ENCODE data around the gene RHOT1.

RHOT1 gene

GRCh38 chr17:32191306-32191705 lies 49.0 kb downstream of the RHOT1 start:
- no peak overlapping the region for H3K27ac ChIP-seq
- no peak for TF ChIP-seq CTCF (IDR thresholded peaks at IDR 0.05)
- no peak for TF ChIP-seq ZFX (IDR thresholded peaks at IDR 0.05; ENCODE audit: borderline replicate concordance)

GRCh38 chr17:32192379-32192778 lies 50.1 kb downstream of the RHOT1 start:
- H3K27ac ChIP-seq: no peak overlapping the region
- no peak for TF ChIP-seq ZFX (IDR thresholded peaks at IDR 0.05; ENCODE audit: borderline replicate concordance)
- no peak for TF ChIP-seq CTCF (IDR thresholded peaks at IDR 0.05)

GRCh38 chr17:32197987-32198386 lies 55.7 kb downstream of the RHOT1 start:
- no peak for TF ChIP-seq CTCF (IDR thresholded peaks at IDR 0.05)
- TF ChIP-seq ZFX (IDR thresholded peaks at IDR 0.05; ENCODE audit: borderline replicate concordance): no peak

GRCh38 chr17:32206861-32207260 lies 64.6 kb downstream of the RHOT1 start:
- TF ChIP-seq CTCF (IDR thresholded peaks at IDR 0.05) (no peak), ZFX (IDR thresholded peaks at IDR 0.05; ENCODE audit: borderline replicate concordance) (no peak)
- no peak overlapping the region for H3K27ac ChIP-seq

More at GRCh38 chr17:32197987-32198386, 55.7 kb downstream of the RHOT1 start:
- no peak overlapping the region for H3K27ac ChIP-seq

GRCh38 chr17:32208436-32208835 lies 66.1 kb downstream of the RHOT1 start:
- TF ChIP-seq ZFX (IDR thresholded peaks at IDR 0.05; ENCODE audit: borderline replicate concordance) (no peak), CTCF (IDR thresholded peaks at IDR 0.05) (no peak)
- H3K27ac ChIP-seq: no peak overlapping the region

GRCh38 chr17:32209608-32210007 lies 67.3 kb downstream of the RHOT1 start:
- TF ChIP-seq ZFX (IDR thresholded peaks at IDR 0.05; ENCODE audit: borderline replicate concordance): no peak
- TF ChIP-seq CTCF (IDR thresholded peaks at IDR 0.05): no peak
- no peak overlapping the region for H3K27ac ChIP-seq

GRCh38 chr17:32211671-32212070 lies 69.4 kb downstream of the RHOT1 start:
- no peak overlapping the region for H3K27ac ChIP-seq
- no peak for TF ChIP-seq ZFX (IDR thresholded peaks at IDR 0.05; ENCODE audit: borderline replicate concordance)
- no peak for TF ChIP-seq CTCF (IDR thresholded peaks at IDR 0.05)

All from 22Rv1 (cell line).